Measurements from ENCODE around the gene CSK. TPM values are rescaled to one million over a fixed set of nuclear protein-coding genes. Genes with fewer than 3 reads are reported as not detected.

CSK gene
- total RNA-seq, 1 experiment from 2014 or later = 103 TPM

GRCh38 chr15:74820056-74820455, 38.2 kb downstream of the CSK start:
- no peaks in the 10 kb centered on the region for H3K4me1 ChIP-seq (ENCODE audit: insufficient read depth, low read length, poor library complexity, severe bottlenecking)
- no peak overlapping the region for H3K4me3 ChIP-seq (ENCODE audit: low read depth, low read length, poor library complexity, severe bottlenecking)
- intact Hi-C loops (cut with micrococcal nuclease; ENCODE audit: unreplicated experiment) = no loop called here
- H3K27ac ChIP-seq (ENCODE audit: low read depth, low read length, poor library complexity, severe bottlenecking) = no peak overlapping the region
- H3K9me3 ChIP-seq (ENCODE audit: low read depth, low read length, poor library complexity, severe bottlenecking) = no peaks in the 10 kb centered on the region
- no peaks in the 10 kb centered on the region for H3K27me3 ChIP-seq (replicated peaks; ENCODE audit: insufficient read depth, low read depth, low read length, poor library complexity)
- H3K36me3 ChIP-seq (ENCODE audit: insufficient read depth, low read length, poor library complexity, severe bottlenecking) = no peaks in the 10 kb centered on the region
- no TSS peak for BruUV-seq (replicated peaks)
- ChIA-PET CTCF (no interaction called here), POLR2A (ENCODE audit: low non-redundant PET) (no interaction called here)
- TF ChIP-seq CTCF (conservative IDR thresholded peaks at IDR 0.05; ENCODE audit: low read depth, low read length) (no peak), EZH2 (IDR thresholded peaks at IDR 0.05; ENCODE audit: borderline replicate concordance, low read depth, low read length, poor library complexity, severe bottlenecking) (no peak)
- no peak for DNase-seq (ENCODE audit: low spot score)

- ChIA-PET POLR2A (ENCODE audit: low non-redundant PET) (interaction anchor here (0.5 kb wide), 1 partner anchor 1971 kb away, joined by 4 read pairs; no protein-coding TSS in a partner anchor), CTCF (no interaction called here)
- no peaks in the 10 kb centered on the region for H3K9me3 ChIP-seq (ENCODE audit: low read depth, low read length, poor library complexity, severe bottlenecking)
- no peak for DNase-seq (ENCODE audit: low spot score)
- TF ChIP-seq CTCF (conservative IDR thresholded peaks at IDR 0.05; ENCODE audit: low read depth, low read length) = no peak
- no peak for TF ChIP-seq EZH2 (IDR thresholded peaks at IDR 0.05; ENCODE audit: borderline replicate concordance, low read depth, low read length, poor library complexity, severe bottlenecking)
- H3K4me1 ChIP-seq (ENCODE audit: insufficient read depth, low read length, poor library complexity, severe bottlenecking) = no peaks in the 10 kb centered on the region
- no peaks in the 10 kb centered on the region for H3K27me3 ChIP-seq (replicated peaks; ENCODE audit: insufficient read depth, low read depth, low read length, poor library complexity)
- H3K36me3 ChIP-seq (ENCODE audit: insufficient read depth, low read length, poor library complexity, severe bottlenecking) = no peaks in the 10 kb centered on the region
- no peak overlapping the region for H3K27ac ChIP-seq (ENCODE audit: low read depth, low read length, poor library complexity, severe bottlenecking)
- H3K4me3 ChIP-seq (ENCODE audit: low read depth, low read length, poor library complexity, severe bottlenecking) = no peak overlapping the region
- BruUV-seq (replicated peaks) = no TSS peak
- intact Hi-C loops (cut with micrococcal nuclease; ENCODE audit: unreplicated experiment) = no loop called here
Measured at GRCh38 chr15:74821091-74821789, 39.4 kb downstream of the CSK start.

- POLR2A ChIA-PET (ENCODE audit: low non-redundant PET) = no interaction called here
Measured at GRCh38 chr15:74821790-74822158, 39.9 kb downstream of the CSK start.

More at GRCh38 chr15:74821790-74822158, 39.9 kb downstream of the CSK start:
- no peak for TF ChIP-seq CTCF (conservative IDR thresholded peaks at IDR 0.05; ENCODE audit: low read depth, low read length)
- TF ChIP-seq EZH2 (IDR thresholded peaks at IDR 0.05; ENCODE audit: borderline replicate concordance, low read depth, low read length, poor library complexity, severe bottlenecking) = no peak
- intact Hi-C loops (cut with micrococcal nuclease; ENCODE audit: unreplicated experiment) = no loop called here
- Histone ChIP-seq H3K9me3 (ENCODE audit: low read depth, low read length, poor library complexity, severe bottlenecking) (no peaks in the 10 kb centered on the region), H3K4me1 (ENCODE audit: insufficient read depth, low read length, poor library complexity, severe bottlenecking) (peaks cover 4% of the 10 kb centered on the region), H3K36me3 (ENCODE audit: insufficient read depth, low read length, poor library complexity, severe bottlenecking) (no peaks in the 10 kb centered on the region), H3K27me3 (replicated peaks; ENCODE audit: insufficient read depth, low read depth, low read length, poor library complexity) (peaks cover under 1% of the 10 kb centered on the region), H3K27ac (ENCODE audit: low read depth, low read length, poor library complexity, severe bottlenecking) (no peak overlapping the region), H3K4me3 (ENCODE audit: low read depth, low read length, poor library complexity, severe bottlenecking) (no peak overlapping the region)
- no TSS peak for BruUV-seq (replicated peaks)
- no peak for DNase-seq (ENCODE audit: low spot score)
- CTCF ChIA-PET = no interaction called here
